Endodermal cell (in vitro differentiated cells): Measurements from ENCODE around the gene MT1M. TPM values are rescaled to one million over a fixed set of nuclear protein-coding genes. Genes with fewer than 3 reads are reported as not detected.

Source experiments
- DNase-seq: peaks from one replicate; pipeline ENCODE4 v3.0.0-alpha.2; 2017
- H3K27ac ChIP-seq: 2 replicates; pipeline ENCODE4 v1.5.1; 2013; ENCODE audit warnings: mild to moderate bottlenecking, low read depth, low read length, moderate library complexity
- H3K27me3 ChIP-seq: 2 replicates; pipeline ENCODE4 v1.6.1; 2013; ENCODE audit warnings: mild to moderate bottlenecking, low read length, moderate library complexity; ENCODE audit not compliant: insufficient read depth, control insufficient read depth, poor library complexity, severe bottlenecking
- H3K36me3 ChIP-seq: 2 replicates; pipeline ENCODE4 v1.7.0; 2013; ENCODE audit warnings: mild to moderate bottlenecking, low read length, moderate library complexity; ENCODE audit not compliant: control insufficient read depth, insufficient read depth
- H3K4me1 ChIP-seq: one replicate; pipeline ENCODE4 v1.7.0; 2013; ENCODE audit warnings: low read length; ENCODE audit not compliant: control insufficient read depth, insufficient read depth
- H3K4me3 ChIP-seq: 2 replicates; pipeline ENCODE4 v1.5.1; 2013; ENCODE audit warnings: mild to moderate bottlenecking, low read length, moderate library complexity
- H3K9ac ChIP-seq: 2 replicates; pipeline ENCODE4 v1.6.1; 2013; ENCODE audit warnings: mild to moderate bottlenecking, low read length, moderate library complexity; ENCODE audit not compliant: poor library complexity, severe bottlenecking; ENCODE audit errors: extremely low read depth
- H3K9me3 ChIP-seq: 2 replicates; pipeline ENCODE4 v1.6.1; 2013; ENCODE audit warnings: mild to moderate bottlenecking, low read length, moderate library complexity; ENCODE audit not compliant: control insufficient read depth
- H3K27ac Mint-ChIP-seq: 2 replicates; pipeline ENCODE4 v1.8.0; 2020; ENCODE audit warnings: mixed read lengths
- H3K27me3 Mint-ChIP-seq: 2 replicates; pipeline ENCODE4 v1.8.0; 2021; ENCODE audit warnings: mild to moderate bottlenecking, mixed read lengths; ENCODE audit not compliant: insufficient read depth
- H3K36me3 Mint-ChIP-seq: 2 replicates; pipeline ENCODE4 v1.8.0; 2020; ENCODE audit warnings: low read depth, mixed read lengths
- H3K4me1 Mint-ChIP-seq: 2 replicates; pipeline ENCODE4 v1.8.0; 2020; ENCODE audit warnings: mixed read lengths
- H3K4me3 Mint-ChIP-seq: 2 replicates; pipeline ENCODE4 v1.8.0; 2020; ENCODE audit warnings: mild to moderate bottlenecking, moderate library complexity, mixed read lengths
- H3K9me3 Mint-ChIP-seq: 2 replicates; pipeline ENCODE4 v1.8.0; 2020; ENCODE audit warnings: mild to moderate bottlenecking, mixed read lengths
- WGBS, 2 experiments: methylation state at CpG; one replicate each; pipeline versions ENCODE4 v1.1.5 to v1.1.7; 2013; ENCODE audit warnings: missing lambda C conversion rate in 2 of 2, mixed read lengths in 1 of 2; ENCODE audit not compliant: insufficient coverage in 1 of 2, insufficient read length in 1 of 2; 5-methylcytosine and 5-hydroxymethylcytosine counted together
- total RNA-seq, 2 donors: library from RNA; stranded (reverse); fragmentation: NEBNext Ultra II Directional in 1 of 2; extraction: Animal tissue kit (Norgen Biotek cat#: 25700) in 1 of 2; gene quantifications; 2 replicates in 1 of 2; 3 replicates in 1 of 2; pipeline ENCODE4 v1.2.1, GENCODE V29; 2021
- TF ChIP-seq, protein P1 (sequence below): fragments of 200-600 bp; sonication (generic); conservative IDR thresholded peaks from 2 replicates; pipeline ENCODE4 v1.5.0; 2021; ENCODE audit warnings: antibody characterized with exemption, mild to moderate bottlenecking

The MT1M gene
- total RNA-seq, 2 donors from 2014 or later, result not detected

DNA sequence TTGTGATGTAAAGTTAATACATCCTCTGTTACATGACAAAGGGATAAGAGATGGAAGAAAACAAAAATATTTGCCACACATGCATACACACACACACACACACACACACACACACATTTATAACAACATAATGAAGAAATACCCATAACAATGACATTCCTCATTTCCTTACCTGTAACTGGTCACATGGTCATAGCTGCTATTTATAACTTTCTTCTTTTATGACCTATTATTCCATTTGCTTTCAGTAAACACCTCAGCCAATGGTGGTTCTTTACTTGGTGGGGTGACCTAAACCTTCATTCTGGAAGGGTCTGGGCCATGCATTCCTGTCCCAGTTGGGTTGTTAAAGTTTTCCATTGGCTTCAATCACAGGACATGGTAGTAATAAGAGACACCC is 18.8 kb upstream of the MT1M start:
- peaks cover 17% of the 10 kb centered on the region for H3K4me1 Mint-ChIP-seq
- H3K9ac ChIP-seq, result no peak overlapping the region
- H3K27me3 Mint-ChIP-seq, result peaks cover 89% of the 10 kb centered on the region

DNA sequence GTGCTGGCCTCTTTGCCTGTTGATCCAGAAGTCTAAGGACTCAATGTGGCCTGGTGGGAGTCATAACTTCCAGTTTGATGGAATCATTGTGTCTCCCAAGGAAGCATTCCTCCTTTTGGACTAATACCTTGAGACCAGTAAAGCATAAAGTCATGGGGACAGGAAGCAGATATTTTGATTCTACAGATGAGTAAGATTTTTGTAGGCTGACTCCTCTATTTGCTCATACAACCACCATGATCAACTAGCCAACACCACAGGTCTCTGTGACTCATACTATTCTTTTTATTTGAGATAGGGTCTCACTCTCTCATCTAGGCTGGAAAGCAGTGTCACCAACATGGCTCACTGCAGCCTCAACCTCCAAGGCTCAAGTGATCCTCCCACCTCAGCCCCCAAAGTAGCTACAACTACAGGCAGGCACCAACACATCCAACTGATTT is 17.9 kb upstream of the MT1M start:
- TF ChIP-seq, protein P1, sequence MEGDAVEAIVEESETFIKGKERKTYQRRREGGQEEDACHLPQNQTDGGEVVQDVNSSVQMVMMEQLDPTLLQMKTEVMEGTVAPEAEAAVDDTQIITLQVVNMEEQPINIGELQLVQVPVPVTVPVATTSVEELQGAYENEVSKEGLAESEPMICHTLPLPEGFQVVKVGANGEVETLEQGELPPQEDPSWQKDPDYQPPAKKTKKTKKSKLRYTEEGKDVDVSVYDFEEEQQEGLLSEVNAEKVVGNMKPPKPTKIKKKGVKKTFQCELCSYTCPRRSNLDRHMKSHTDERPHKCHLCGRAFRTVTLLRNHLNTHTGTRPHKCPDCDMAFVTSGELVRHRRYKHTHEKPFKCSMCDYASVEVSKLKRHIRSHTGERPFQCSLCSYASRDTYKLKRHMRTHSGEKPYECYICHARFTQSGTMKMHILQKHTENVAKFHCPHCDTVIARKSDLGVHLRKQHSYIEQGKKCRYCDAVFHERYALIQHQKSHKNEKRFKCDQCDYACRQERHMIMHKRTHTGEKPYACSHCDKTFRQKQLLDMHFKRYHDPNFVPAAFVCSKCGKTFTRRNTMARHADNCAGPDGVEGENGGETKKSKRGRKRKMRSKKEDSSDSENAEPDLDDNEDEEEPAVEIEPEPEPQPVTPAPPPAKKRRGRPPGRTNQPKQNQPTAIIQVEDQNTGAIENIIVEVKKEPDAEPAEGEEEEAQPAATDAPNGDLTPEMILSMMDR, result no peak
- no peaks in the 10 kb centered on the region for H3K9me3 Mint-ChIP-seq
- H3K4me3 ChIP-seq, result no peak overlapping the region
- no peak for DNase-seq
- no peaks in the 10 kb centered on the region for H3K36me3 Mint-ChIP-seq
- no peak overlapping the region for H3K9ac ChIP-seq
- no peak overlapping the region for H3K4me3 Mint-ChIP-seq
- peaks cover 89% of the 10 kb centered on the region for H3K27me3 Mint-ChIP-seq
- no peak overlapping the region for H3K27ac Mint-ChIP-seq
- peaks cover 84% of the 10 kb centered on the region for H3K27me3 ChIP-seq
- no peaks in the 10 kb centered on the region for H3K9me3 ChIP-seq
- H3K4me1 Mint-ChIP-seq, result peaks cover 8% of the 10 kb centered on the region
- H3K4me1 ChIP-seq, result no peaks in the 10 kb centered on the region
- H3K36me3 ChIP-seq, result no peaks in the 10 kb centered on the region
- H3K27ac ChIP-seq, result no peak overlapping the region

More for the DNA sequence above, 18.8 kb upstream of the MT1M start:
- H3K36me3 Mint-ChIP-seq, result no peaks in the 10 kb centered on the region
- Histone ChIP-seq H3K4me1 (no peaks in the 10 kb centered on the region), H3K27ac (no peak overlapping the region), H3K36me3 (no peaks in the 10 kb centered on the region), H3K4me3 (no peak overlapping the region), H3K9me3 (no peaks in the 10 kb centered on the region), H3K27me3 (peaks cover 84% of the 10 kb centered on the region)
- no peaks in the 10 kb centered on the region for H3K9me3 Mint-ChIP-seq
- DNase-seq, result no peak
- no peak overlapping the region for H3K27ac Mint-ChIP-seq
- H3K4me3 Mint-ChIP-seq, result no peak overlapping the region
- TF ChIP-seq, protein P1, result no peak

DNA sequence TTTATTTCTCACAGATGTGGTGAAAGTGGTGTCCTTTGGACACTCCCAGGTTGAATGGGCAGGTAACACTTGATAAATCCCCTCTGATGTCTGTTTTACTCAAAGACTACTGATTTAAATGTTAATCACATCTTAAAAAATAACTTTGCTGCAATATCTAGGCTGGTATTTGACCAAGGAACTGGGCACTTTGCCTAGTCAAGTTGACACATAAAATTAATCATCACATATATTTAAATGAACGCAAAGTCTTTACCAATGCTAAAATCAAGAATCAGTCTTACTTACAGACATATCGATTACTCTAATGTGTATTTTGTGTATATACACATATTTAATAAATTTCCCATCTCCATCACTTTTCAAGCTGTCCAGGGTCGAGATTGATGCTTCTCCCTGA is 17.1 kb upstream of the MT1M start:
- peaks cover 7% of the 10 kb centered on the region for H3K4me1 Mint-ChIP-seq
- DNase-seq, result no peak
- no peak overlapping the region for H3K27ac Mint-ChIP-seq
- no peaks in the 10 kb centered on the region for H3K9me3 Mint-ChIP-seq
- no peaks in the 10 kb centered on the region for H3K4me1 ChIP-seq
- TF ChIP-seq, protein P1, result no peak
- no peaks in the 10 kb centered on the region for H3K9me3 ChIP-seq
- no peak overlapping the region for H3K4me3 ChIP-seq
- peaks cover 89% of the 10 kb centered on the region for H3K27me3 Mint-ChIP-seq
- no peak overlapping the region for H3K9ac ChIP-seq
- H3K36me3 ChIP-seq, result no peaks in the 10 kb centered on the region
- H3K27me3 ChIP-seq, result peaks cover 81% of the 10 kb centered on the region
- no peaks in the 10 kb centered on the region for H3K36me3 Mint-ChIP-seq
- no peak overlapping the region for H3K27ac ChIP-seq
- WGBS, 2 experiments, result 80 to 83% methylated on average over 1 to 2 of the region's 3 CpGs
- H3K4me3 Mint-ChIP-seq, result no peak overlapping the region
